Stimulated activated CD4-positive, alpha-beta T cell treated with anti-CD3 and anti-CD28 coated beads, Interleukin-12 subunit alpha, Interleukin-12 subunit beta, amount 100 ng/mL, for 24 hours (primary cell): ENCODE measurements around the gene BCL2.

Experiments
- DNase-seq, 2 experiments: peaks; one replicate each; pipeline ENCODE4 v3.0.0-alpha.2; 2020; ENCODE audit warnings: low read depth in 2 of 2

Gene BCL2

DNA sequence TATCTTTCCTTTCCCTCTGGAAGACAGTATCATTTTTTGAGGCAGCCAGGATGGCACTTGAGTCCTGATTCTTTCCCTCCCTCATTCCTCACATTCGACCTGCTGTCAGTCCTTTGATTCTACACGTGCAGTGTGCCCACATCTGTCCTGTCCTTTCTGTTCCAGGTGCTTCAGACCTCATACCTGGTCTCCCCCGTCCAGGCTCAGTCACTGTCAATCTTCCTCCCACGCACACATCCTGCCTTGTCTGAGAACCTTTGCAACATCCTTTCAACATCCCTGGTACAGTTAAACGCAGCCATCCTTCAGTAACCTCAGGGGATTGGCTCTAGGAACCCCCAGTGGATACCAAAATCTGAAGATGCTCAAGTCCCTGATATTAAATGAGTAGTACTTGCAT is 10.1 kb downstream of the BCL2 start:
- no peak for DNase-seq

DNA sequence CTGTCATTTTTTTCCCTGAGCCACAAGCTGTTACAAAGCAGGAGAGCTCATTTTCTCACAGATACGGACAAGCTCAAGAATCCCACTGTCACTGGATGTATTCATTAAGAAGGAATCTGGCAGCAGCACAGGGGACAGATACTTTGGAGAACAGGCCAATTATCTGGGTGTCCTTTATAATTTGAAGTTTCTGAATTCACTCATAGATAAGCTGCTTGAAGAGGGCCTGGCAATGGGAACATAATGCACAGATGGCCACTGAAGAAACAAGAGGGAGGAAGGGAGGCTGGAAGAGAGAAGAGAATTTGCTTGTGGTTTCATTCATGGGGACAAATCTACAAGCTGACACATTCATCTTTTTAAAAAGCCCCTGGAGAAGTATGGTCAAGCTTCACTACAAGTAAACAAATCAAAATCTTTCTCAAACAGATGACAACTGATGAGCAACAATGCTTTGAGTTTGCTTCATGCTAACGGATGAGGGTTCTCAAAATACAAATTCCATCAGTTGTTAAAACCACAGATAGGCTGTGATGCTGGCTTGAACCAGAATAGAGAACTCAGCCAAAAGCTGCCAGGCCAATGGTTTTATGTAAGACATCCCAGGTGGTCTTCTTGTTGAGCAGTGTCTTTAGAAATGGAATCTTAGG is 11.9 kb downstream of the BCL2 start:
- DNase-seq = no peak

DNA sequence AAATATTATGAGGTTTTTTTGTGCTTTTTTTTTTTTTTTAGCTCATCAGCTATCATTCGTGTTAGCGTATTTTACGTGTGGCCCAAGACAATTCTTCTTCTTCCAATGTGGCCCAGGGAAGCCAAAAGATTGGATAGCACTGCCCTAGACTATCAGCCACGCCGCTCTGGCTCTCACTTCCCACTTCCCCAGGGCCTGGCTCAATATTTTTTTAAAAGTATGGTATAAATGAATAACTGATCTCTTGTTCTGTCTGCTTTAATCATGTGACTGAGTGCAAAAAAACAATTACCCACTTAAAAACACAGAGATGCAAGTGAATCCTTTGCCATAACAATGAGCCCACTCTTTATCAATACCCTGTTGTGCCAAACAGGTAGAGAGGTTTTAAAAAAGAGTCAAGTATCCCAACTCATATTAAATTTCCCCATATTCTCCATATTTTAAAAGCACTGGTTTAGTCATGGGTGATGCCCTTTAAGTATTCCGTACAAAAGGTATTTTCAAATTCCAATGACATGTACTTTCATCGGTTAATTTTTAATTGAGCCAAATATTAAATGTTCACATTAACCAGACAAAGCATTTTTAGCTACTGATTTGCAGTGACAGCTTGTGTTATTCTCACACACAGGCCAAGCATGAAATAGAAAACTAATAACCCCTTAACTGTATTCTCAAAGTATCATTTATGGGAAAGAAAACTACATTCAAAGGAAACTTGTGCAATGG is 12.6 kb downstream of the BCL2 start:
- DNase-seq = no peak

DNA sequence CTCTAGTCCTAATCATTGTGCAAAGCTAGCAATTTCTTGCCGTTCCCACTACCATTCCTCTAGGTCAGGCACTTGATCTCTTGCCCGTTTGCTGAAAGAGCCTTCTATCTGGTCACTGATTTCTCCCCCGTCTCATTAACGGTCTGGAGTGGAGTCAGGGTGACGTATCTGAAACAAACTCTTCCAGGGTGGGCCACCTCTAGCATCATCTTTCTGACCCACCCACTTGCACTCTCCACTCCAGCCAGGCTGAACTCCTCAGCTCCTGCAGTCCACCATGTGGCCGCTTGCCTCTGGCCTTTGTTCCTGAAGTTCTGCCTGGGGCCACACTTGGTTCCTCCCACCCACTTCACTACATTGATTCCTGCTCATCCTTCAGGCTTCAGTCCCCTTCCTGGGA is 13.3 kb downstream of the BCL2 start:
- DNase-seq = no peak

DNA sequence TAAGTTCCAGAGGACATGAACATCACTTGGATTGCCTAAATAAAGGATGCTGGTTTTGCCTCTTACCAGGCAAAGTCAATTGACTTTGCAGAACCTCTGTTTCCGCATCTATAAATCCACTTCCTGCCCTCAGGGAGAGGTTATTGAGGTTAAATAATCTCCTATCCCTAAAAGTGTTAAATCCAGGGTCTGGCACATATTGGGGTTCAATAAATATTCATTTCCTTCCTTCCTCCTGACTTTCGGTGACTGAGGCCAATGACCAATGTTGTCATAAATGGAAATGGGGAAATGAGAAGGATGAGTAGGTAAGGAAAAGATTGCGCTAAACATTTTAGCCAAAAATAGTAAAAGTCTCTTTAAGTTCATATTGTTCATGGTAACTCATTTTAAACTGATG is 16.0 kb downstream of the BCL2 start:
- DNase-seq = no peak

DNA sequence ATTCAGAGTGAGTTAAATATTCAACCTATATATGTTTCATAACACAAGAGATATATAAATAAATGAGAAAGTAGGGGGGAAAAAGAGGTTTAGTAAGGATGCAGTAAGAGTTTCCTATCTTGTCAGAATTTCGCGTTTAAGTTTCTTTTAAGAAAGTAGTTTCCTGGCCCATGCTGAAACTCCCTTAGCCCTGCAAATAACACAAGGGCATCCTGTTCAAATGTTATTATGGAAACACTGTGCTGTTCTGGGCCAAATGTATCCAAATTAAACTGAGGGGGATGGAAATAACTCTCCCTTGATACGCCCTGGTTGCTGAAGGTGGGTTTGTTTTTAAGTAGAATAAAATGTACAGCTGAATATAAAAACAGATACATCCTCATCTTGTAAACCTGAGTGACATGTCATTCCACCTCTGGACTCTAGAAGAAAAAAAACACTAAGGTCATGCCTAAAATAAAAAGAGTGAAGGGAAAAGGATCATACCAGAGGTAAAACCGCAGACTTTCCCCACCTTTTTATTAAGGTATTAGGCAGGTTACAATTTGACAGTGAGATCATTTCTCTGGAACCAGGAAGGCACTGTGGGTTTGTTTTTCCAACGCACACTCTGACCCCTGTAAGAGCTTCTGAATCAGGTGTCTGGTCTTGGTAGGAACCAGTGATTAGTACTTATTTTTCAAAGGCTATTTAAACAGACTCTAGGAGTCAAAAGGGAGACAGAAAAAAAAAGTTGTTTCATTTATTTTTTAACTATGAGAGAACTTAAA is 16.7 kb downstream of the BCL2 start:
- no peak for DNase-seq

DNA sequence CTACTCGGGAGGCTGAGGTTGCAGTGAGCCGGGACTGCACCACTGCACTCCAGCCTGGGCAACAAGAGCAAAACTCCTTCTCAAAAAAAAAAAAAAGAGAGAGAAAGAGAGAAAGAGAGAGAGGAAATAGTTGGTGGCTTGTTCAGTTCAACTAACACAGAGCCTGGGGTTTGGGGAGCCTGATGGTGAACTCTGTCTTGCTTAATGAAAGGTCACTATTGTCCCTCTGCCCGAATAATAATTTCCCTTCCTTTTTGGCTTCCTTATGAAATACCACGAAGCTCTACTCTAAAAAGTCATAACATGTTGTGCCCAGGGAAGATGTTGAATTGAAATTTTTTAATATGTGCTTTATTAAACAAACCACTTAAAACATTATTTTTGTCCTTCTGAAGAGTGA is 17.3 kb downstream of the BCL2 start:
- DNase-seq = no peak

DNA sequence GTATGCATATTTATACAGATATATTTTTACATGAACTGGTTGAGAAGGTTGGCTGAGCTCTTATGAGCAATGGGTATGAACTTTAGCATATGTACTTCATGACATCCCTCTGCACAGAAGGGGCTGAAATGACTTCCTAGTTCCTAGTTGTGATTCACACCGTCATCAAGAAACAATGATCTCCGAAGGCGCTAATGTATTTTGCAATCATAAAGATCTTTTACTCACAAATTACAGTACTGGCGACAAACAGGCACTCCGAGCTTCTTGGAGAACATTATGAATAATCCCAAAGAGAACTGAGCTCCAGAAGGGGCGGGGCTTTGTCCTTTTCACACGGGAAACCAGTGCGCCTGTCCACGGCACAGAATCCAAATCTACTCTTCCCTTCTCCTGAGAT is 18.1 kb downstream of the BCL2 start:
- no peak for DNase-seq

DNA sequence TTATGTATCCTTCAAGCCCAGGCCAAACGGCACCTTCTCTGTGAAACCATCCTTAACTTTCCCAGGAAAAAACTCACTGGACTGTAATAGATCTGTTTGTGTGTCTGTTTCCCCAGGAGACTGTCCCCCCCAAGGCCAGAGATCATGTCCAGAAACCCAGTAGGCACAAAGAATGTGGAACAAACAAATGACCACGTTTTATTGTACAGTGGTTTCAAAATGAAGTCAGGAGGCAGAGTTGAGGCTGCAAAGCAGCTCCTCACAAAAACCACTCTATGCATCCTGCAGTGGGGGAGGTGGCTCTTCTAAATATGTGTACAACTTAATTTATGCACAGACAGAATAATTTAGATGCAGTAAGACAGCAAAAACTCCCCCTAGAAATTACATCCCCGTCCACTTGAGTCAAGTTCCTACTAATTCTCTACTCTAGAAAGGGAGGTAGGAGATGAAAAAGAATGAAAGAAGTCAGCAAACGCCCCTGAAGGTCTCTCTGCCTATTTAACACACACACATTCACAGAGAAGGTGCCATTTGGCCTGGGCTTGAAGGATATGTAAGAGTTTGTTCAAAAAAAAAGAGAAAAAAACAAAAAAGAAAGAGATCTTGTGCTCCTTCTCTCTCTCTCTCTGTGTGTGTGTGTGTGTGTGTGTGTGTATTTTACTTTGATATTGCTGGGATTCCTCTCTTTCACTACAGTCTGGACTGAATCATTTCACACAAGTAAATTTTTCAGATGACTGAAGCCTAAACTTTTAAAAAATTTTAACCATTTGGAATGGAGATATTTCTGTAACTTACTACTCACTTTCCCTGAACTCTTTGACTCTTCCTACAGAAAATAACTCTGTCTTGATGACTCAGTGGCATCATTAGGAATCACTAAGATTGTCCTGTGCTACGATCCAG is 19.5 kb downstream of the BCL2 start:
- no peak for DNase-seq

DNA sequence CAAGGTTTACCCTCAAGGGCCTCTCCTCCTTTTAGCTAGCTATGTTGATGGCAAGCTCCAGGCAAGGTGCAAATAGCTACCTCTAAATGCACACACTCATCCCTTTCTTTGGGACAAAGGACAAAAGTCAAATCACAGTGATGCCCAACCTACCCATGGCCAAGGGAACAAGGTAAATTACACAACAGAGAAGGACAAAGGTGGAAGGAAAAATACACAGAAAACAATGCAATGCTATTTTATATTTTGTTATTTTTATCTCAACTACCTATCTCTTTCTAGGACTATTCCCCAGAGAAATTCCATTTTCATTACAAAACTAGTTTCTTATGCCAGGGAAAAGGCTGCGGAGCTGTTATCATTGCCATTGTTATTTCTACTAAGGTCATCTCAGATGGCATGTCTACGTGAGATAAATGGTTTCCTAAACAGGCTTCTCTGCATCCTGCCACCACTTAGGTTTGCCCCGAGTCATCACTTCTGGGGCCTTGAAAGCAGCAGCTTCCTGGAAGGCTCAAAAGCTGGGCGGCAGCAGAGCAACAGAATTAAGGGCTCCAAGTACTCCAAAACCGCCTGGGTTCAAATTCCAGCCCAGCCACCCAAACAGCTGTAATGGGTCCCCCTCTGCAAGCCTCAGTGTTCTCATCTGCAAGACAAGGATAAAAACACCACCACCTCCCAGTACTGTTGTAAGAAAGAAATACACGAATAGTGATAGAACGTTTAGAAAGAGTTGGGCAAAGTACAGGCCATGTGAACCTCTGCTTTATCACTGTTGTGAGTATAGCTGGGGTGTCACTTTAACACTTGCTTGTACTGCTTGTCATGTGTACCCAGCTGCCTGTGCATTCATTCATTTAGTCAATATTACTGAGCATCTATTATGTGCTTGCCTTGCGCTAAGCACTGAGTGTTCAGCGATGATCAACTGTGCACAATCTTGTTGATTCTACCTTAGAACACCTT is 20.9 kb downstream of the BCL2 start:
- DNase-seq = no peak

DNA sequence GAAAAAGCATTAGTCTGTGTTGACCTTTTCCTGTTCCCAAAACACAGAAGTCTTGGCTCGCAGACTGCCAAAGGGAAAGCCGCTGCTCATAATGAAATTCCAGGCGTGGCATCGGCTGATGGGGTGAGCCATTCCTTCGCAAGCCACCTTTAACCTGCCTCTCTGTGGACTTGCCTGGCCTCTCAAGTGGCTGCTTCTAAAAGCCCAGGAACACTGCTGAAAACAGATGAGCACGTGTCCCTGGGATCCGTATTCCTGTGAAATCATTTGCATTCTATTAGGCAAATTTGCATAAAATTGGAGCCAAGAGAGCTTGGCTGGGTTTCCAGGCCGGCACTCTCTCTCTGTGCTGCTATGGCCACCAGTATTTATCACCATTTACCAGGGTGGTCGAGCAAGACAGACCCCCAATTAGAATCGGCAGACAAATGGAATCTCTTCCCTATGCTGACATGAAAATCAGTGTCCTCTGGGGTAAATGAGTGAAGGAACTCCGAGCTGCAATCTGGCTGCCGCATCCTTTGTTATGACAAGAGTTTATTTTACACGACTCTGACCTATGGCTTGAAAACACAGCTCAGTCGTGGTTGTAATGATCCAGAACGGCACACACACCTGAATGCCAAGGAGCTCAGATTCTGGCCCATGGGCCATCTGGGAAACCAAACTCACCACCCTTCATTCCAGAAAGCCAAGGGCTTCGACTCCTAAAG is 21.7 kb downstream of the BCL2 start:
- DNase-seq = no peak

DNA sequence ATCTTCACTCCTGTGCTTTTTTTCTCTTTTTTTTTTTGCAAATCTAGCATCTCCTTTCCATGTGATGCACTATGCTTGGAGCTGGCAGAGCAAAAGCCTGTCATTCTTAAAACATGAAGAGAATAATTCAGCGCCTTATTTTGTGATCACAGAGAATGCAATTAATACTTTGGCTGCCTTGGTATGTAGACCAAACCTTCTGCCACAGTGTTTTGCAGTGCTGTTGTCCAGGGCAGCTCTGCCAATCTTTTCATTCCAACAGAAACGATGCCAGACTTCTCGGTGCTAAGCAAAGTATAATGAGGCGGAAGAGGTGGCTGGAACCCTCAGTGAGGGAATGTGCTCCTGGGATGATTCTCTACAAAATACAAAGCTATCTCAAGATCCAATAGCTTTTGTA is 25.6 kb downstream of the BCL2 start:
- DNase-seq = no peak

DNA sequence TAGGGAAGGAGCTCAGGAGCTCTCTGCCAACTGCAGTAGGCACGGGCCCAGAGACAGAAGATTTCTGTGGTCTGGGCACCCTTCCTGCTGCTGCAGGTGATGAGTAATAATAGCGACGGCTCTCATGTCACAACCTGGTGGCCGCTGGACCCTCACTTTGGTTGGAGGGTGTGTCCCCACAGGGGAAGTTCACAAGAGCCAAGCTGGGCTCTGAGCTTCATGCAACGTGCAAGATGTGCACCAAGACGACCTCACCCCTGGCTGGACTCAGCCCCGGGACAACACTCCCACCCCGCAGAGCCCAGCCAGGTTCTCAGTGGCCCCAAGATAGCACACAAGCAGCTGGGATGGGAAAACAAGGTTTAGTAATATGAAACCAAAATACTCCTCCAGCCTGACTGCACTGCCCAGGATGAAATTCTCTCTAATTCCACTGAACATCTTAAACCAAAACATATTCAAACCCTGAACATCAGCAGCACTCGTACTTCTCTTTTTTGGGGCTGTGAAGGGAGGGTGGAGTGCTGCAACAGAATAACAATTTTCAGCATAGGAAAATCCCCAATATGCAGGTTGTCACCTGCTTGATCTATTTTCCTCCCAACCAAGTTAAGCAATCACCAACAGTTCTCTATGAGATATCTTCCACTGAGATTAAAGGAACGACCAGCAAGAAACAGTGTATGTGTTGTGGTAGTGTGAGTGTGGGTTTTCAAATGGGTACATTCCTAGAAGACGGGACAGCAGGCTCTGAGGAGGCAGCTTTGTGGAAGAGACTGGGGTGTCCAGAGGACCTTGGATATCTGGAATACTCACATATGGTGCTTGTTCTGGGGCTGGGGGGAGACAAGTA is 26.5 kb downstream of the BCL2 start:
- no peak for DNase-seq

DNA sequence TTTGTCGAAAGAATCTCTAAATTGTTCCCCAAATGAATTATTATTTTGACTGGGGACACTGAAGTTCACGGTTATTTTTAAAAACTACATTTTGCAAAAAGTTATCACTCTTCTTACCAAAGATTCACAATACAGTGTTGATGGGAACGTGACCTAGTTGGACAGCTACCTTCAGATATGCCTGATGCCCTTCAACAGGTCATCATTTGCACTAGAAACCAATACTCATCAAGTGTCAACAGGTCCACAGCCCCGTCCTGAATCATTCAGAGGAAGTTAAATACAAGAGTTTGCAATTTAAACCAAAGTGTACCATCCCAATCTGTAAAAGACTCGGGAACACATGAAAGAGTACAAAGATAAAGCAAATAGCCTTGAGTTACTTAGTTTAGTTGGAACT is 28.3 kb downstream of the BCL2 start:
- no peak for DNase-seq

DNA sequence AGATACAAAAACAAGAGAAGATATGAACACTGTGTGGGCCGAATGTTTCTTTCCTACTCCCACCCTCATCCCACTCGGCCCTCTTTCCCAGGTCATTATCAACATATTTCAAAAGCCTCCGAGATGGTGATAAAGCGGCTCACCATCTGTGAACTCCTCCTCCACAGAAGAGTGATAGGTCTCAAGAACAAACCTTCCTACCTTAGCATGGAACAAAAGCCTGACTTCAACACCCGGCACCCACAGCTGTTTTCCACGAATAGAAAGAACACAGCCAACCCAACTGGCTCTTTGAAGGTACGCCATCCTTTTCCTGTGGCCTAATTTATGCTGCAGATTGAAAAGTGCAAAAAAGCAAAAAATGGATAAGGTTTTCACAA is 28.8 kb downstream of the BCL2 start:
- DNase-seq = no peak

DNA sequence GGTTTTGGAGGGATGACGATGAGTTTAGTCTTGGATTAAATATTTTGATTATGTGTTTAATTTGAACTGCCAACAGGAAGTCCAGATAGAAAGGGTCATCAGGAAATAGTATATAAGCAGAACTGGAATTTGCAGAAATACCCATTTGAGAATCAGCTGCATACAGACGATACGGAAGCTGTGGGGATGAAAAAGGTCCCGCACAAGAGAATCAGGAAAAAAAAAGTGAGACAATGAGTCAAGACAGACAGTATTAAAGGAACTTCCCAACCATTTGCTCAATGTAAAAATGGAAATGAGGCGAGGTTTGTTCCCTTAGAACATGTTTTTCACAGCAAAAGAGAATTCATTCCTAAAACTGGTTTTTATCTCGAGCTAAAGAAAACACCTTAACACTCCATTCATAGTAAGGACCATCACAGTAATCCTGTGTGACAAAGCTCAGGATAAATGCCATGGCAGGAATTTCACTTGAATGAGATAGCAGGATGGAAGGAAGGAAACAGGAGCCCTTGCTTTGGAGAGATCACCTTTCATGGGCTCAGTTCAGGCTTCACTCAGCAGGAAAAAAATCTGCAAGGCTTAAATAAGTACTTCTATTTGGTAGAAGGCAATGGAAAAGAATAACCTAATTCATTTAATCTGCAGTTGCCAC is 29.3 kb downstream of the BCL2 start:
- DNase-seq = no peak

DNA sequence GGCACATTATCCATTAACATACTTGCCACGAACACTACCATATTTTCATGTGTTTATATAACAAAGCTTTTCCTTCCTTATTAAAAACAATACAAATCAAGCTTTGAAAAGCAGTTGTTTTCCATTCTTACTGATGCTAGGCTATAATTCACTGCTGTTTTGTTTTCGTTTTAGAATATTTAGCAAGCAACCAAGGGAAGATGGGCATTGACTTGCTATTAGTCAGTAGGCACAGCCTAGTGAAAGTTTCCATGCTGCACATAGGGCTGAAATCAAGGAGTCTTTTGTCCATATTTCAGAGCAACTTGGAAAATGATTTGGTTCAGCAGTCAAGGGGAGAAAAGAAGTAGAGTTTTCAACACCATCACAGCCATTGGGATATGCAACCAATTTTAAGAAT is 31.3 kb downstream of the BCL2 start:
- no peak for DNase-seq

DNA sequence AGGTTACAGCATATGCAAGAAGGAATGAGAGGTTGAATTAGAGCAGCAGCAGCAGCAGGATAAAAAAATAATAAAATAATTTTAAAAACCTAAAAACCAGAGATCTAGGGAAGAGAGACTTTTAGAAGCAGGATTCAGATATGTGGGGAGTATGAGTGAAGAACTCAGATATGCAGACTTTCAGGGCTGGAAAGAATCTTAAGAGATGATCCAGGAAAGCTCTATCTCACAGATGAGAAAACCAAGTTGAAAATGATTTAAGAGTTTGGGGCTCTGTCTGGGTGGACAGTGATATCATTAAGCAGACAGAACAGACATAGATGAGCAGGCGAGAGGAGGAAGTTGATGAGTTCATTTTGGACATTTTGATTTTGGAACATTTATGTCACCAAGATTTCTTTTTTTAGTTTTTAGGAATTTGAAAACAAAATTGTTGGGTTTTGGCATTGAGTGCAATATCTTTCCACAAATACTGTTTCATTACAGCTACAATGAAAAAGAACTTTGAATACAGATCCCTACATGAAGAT is 31.8 kb downstream of the BCL2 start:
- DNase-seq = no peak
